Thoracic aorta (tissue), 2 donors: Measurements from ENCODE around the gene SGO2. TPM values are rescaled to one million over a fixed set of nuclear protein-coding genes. Genes with fewer than 3 reads are reported as not detected.
A peak's percentile ranks its signal among the peaks of the same experiment; 100 is the strongest.

Experiments
- ATAC-seq: fragments of 150-250 bp; one replicate; pipeline ENCODE4 v1.8.0; 2017; ENCODE audit warnings: low read depth; ENCODE audit not compliant: insufficient number of reproducible peaks, low FRiP score
- DNase-seq: peaks from one replicate; pipeline ENCODE4 v3.0.0-alpha.2; 2020; ENCODE audit warnings: low spot score
- H3K27ac ChIP-seq, 2 donors: fragments of 200-600 bp; sonication (generic); 1 replicate in 1 of 2; 2 replicates in 1 of 2; pipeline ENCODE4 v1.5.1; 2016; ENCODE audit warnings: mild to moderate bottlenecking in 2 of 2, moderate library complexity in 2 of 2
- H3K27me3 ChIP-seq: fragments of 200-600 bp; sonication (generic); replicated peaks from 2 replicates; pipeline ENCODE4 v1.6.0; 2016; ENCODE audit warnings: mild to moderate bottlenecking; ENCODE audit not compliant: insufficient read depth
- H3K36me3 ChIP-seq: fragments of 200-600 bp; sonication (generic); one replicate; pipeline ENCODE4 v1.5.1; 2016
- H3K4me1 ChIP-seq, 2 donors: fragments of 200-600 bp; sonication (generic); 1 replicate in 1 of 2; 2 replicates in 1 of 2; pipeline versions ENCODE4 v1.5.1 to v1.6.0; 2016; ENCODE audit warnings: low read depth in 2 of 2, mild to moderate bottlenecking in 1 of 2; ENCODE audit not compliant: control insufficient read depth in 1 of 2
- H3K4me3 ChIP-seq: fragments of 200-600 bp; sonication (generic); 2 replicates; pipeline ENCODE4 v1.5.1; 2016; ENCODE audit warnings: mild to moderate bottlenecking
- H3K9me3 ChIP-seq: fragments of 200-600 bp; sonication (generic); 2 replicates; pipeline ENCODE4 v1.5.1; 2016
- total RNA-seq, 2 donors: library from RNA; depleted of rRNA; stranded (reverse); fragments of >200 nt; gene quantifications; one replicate each; pipeline versions ENCODE4 v1.1.0 to v1.2.3, GENCODE V29; 2016
- TF ChIP-seq, protein P1 (sequence below): fragments of 200-600 bp; sonication (generic); IDR thresholded peaks from one replicate; pipeline ENCODE4 v1.5.1; 2019; ENCODE audit warnings: antibody characterized with exemption

The SGO2 gene
- total RNA-seq, 2 donors from 2014 or later = 0.54 to 2.6 TPM

DNA sequence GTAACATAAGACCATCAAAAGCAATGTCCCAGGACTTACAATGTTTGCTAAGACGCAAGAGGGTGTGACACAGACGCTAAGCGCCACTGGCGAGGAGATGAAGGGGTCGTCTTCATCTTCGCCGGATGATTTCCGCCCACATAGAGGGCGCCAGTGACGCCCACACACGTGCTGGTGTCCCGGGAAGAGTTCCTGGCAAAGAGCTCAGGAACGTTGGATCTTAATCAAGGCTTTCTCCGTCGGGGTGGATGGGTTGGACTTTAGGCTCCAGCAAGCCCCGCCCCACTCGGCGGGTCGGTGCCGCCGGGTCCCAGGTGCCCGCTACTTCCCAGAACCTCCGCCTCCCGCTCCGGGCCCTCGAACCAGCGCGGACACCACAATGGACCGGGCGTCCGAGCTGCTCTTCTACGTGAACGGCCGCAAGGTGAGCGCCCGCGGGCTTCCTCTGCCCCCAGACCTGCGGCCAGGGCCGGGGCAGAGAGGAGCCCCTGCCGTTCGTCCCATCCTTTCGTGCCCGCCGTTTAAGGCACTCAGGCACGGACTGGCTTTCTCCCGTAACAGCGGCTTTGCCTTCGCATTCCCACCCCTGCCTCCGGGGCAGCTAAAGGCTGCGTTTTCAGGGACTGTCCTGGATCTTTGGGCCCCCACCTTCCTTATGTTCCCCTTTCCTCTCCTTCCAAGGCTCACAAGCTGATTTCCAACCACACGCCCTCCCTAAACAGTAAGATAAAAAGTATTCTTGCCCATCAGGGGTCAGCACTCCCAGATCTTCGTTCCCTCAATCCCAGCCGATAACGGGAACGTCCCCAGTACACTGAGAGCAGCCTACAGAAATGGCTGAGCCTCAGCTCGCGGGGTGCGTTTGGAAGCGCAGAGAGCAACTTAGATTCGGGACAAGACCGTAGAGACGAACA is 60.0 kb downstream of the SGO2 start, which contains the start of gene AOX1:
Gene AOX1 (plus strand): TSS at position 285 of the 914 bp plus-strand sequence. CDS start 95 bp downstream, at position 380.
- peaks cover 0 to 12% of the 10 kb centered on the region in 2 donors for H3K4me1 ChIP-seq
- H3K36me3 ChIP-seq = no peaks in the 10 kb centered on the region
- no peak for DNase-seq
- peak; percentile 32 for ATAC-seq
- no peaks in the 10 kb centered on the region for H3K27me3 ChIP-seq
- TF ChIP-seq, protein P1, sequence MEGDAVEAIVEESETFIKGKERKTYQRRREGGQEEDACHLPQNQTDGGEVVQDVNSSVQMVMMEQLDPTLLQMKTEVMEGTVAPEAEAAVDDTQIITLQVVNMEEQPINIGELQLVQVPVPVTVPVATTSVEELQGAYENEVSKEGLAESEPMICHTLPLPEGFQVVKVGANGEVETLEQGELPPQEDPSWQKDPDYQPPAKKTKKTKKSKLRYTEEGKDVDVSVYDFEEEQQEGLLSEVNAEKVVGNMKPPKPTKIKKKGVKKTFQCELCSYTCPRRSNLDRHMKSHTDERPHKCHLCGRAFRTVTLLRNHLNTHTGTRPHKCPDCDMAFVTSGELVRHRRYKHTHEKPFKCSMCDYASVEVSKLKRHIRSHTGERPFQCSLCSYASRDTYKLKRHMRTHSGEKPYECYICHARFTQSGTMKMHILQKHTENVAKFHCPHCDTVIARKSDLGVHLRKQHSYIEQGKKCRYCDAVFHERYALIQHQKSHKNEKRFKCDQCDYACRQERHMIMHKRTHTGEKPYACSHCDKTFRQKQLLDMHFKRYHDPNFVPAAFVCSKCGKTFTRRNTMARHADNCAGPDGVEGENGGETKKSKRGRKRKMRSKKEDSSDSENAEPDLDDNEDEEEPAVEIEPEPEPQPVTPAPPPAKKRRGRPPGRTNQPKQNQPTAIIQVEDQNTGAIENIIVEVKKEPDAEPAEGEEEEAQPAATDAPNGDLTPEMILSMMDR = no peak
- H3K27ac ChIP-seq = peak within 1 kb of the TSS; percentile 58 to 63
- no peaks in the 10 kb centered on the region for H3K9me3 ChIP-seq
- H3K4me3 ChIP-seq = peak within 1 kb of the TSS; percentile 84

DNA sequence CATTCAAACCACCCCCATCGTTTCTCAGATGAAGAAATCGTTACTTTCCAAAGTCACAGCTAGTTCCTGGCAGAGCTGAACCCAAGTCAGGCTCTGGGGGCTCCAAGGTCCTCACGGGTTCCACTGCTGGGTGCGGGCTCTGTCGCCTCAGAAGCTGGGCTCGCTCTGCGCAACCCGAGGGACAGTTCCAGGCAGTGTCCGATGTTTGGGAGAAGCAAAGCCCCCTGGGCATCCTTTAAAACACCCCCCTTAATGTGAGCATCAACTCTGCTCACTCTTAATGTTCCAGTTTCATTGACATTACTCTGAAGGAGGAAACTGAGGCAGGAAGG is 60.6 kb downstream of the SGO2 start:
- TF ChIP-seq, protein P1 = no peak
- Histone ChIP-seq H3K27ac (peak overlapping the region; percentile 58 to 63), H3K9me3 (no peaks in the 10 kb centered on the region), H3K36me3 (no peaks in the 10 kb centered on the region), H3K27me3 (no peaks in the 10 kb centered on the region), H3K4me1 (peaks cover 0 to 12% of the 10 kb centered on the region in 2 donors), H3K4me3 (peak overlapping the region; percentile 84)
- DNase-seq (no peak), ATAC-seq (no peak)

DNA sequence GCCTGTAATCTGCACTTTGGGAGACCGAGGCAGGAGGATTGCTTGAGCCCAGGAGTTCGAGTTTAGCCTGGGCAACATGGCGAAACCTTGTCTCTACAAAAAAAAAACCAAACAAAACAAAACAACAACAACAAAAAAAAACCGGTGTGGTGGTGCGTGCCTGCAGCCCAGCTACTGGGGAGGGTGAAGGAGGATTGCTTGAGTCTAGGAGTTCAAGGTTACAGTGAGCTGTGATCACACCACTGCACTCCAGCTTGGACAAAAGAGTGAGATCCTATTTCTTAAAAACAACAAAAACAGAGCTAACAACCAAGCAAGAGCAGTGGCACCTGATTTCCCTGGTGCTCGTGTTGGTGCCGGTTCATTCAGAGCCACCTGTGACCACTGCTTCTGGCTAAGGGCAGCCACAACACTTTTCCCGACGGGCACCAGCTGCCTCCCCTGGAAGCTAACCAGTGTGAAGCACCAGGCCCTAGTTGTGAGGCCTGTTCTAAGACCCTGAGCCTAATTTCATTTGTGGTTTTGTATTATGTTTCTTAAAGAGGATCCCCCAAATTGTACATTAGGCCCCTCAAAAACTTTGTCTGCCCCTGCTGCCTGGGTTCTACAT is 61.1 kb downstream of the SGO2 start:
- H3K36me3 ChIP-seq = no peaks in the 10 kb centered on the region
- DNase-seq (no peak), ATAC-seq (no peak)
- peak overlapping the region; percentile 84 for H3K4me3 ChIP-seq
- peaks cover 0 to 12% of the 10 kb centered on the region in 2 donors for H3K4me1 ChIP-seq
- H3K9me3 ChIP-seq = no peaks in the 10 kb centered on the region
- no peaks in the 10 kb centered on the region for H3K27me3 ChIP-seq
- peak overlapping the region in 1 of 2 donors; percentile 58 for H3K27ac ChIP-seq
- TF ChIP-seq, protein P1 = no peak

DNA sequence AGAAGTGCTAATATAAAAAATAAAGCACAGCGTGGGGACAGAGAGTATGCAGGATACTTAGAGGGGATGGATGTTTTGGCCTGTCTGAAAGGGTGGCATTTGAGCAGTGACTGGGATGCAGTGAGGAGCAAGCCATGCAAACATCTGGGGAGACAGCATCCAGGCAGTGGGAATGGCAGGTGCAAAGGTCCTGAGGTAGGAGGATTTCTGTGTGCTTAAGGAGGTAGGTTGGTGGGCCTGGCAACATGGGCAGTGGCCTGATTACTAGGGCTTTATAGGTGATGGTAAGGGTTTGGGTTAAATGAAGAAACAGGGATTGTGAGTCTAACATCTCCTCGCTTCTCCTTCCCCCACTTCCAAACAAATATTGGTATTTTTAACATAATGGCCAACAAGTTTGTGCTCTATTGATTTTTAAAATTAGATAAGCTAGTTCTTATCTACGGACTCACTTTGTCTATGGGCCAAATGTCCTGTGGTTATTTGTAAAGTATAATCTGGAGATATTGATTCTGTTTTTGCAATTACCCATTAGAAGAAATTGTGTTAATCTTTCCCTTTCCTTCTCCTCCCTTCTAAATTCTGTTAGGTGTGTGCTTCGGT is 62.2 kb downstream of the SGO2 start:
- no peak overlapping the region for H3K27ac ChIP-seq

More for the DNA sequence above, 62.2 kb downstream of the SGO2 start:
- TF ChIP-seq, protein P1 = no peak
- Histone ChIP-seq H3K36me3 (no peaks in the 10 kb centered on the region), H3K9me3 (no peaks in the 10 kb centered on the region), H3K4me3 (no peak overlapping the region), H3K27me3 (no peaks in the 10 kb centered on the region), H3K4me1 (peaks cover 0 to 12% of the 10 kb centered on the region in 2 donors)
- no peak for ATAC-seq
- DNase-seq = no peak
